ENCODE results near the gene ZNF750. TPM values are rescaled to one million over a fixed set of nuclear protein-coding genes. Genes with fewer than 3 reads are reported as not detected.

The ZNF750 gene
- polyA plus RNA-seq, 1 donor (not counting 4 experiments of a cell fraction or from before 2014, with no cell fraction given): 5.5 TPM

DNA sequence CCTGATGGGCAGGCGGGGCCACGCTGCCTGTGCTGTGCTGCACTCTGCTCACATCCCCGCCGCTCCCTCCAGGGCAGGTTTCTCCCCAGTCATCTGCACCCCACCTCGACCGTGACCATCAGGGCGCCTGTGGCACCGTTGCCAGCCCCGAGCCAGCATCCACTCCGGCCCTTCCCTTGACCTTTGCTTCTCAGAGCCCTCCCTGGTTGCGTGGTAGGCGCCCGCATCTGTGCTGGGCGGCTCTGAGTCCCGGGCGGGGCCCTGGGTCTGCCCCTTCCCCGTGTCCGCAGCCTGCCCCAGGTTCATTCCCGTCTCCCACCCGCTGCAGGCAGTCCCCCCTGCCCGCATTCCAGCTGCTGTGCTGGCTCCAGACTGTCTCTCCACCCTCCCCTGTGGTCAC is 33.2 kb downstream of the ZNF750 start:
- Histone ChIP-seq H3K9me1 (ENCODE audit: control insufficient read depth, extremely low read depth, insufficient read depth, low read length) (no peaks in the 10 kb centered on the region), H3K4me1 (ENCODE audit: control insufficient read depth, extremely low read depth, insufficient read depth, low read length) (no peaks in the 10 kb centered on the region), H3K27ac (ENCODE audit: control insufficient read depth, insufficient read depth, low read length) (no peak overlapping the region), H3K9ac (ENCODE audit: control insufficient read depth, extremely low read depth, insufficient read depth, low read length) (no peak overlapping the region), H3K4me3 (ENCODE audit: control insufficient read depth in 2 of 3, extremely low read depth in 1 of 3, insufficient read depth in 2 of 3, low read depth in 1 of 3, low read length in 3 of 3) (no peak overlapping the region), H3K79me2 (ENCODE audit: control insufficient read depth, insufficient read depth, low read length) (peaks cover 20% of the 10 kb centered on the region), H3K27me3 (ENCODE audit: control insufficient read depth, extremely low read depth, insufficient read depth, low read length) (no peaks in the 10 kb centered on the region), H3K4me2 (ENCODE audit: control insufficient read depth, extremely low read depth, insufficient read depth, low read depth, low read length) (no peak overlapping the region), H4K20me1 (ENCODE audit: control insufficient read depth, extremely low read depth, insufficient read depth, low read length) (peaks cover 7% of the 10 kb centered on the region), H3K9me3 (ENCODE audit: control insufficient read depth, low read depth, low read length) (no peaks in the 10 kb centered on the region), H2AFZ (ENCODE audit: control insufficient read depth, low read length) (no peak overlapping the region), H3K36me3 (ENCODE audit: control insufficient read depth in 2 of 2, extremely low read depth in 1 of 2, insufficient read depth in 2 of 2, low read length in 2 of 2) (peaks cover 8 to 23% of the 10 kb centered on the region in 2 experiments)
- TF ChIP-seq CTCF (optimal IDR thresholded peaks at IDR 0.05 in 1 of 3, IDR thresholded peaks at IDR 0.05 in 1 of 3, conservative IDR thresholded peaks at IDR 0.05 in 1 of 3; ENCODE audit: extremely low read depth in 1 of 3, insufficient read depth in 2 of 3, low read length in 3 of 3): no peak
- no peak for TF ChIP-seq EZH2 (IDR thresholded peaks at IDR 0.05; ENCODE audit: low read length)
- DNase-seq (ENCODE audit: low read depth, low spot score): no peak
- FAIRE-seq: no peak
- dilution Hi-C loops (cut with MboI; ENCODE audit: extremely low pct_ligation_motif_present, low sequenced_read_pairs): no loop called here

GRCh38 chr17:82805823-82806222 is 34.0 kb downstream of the ZNF750 start:
- Histone ChIP-seq H3K9me3 (ENCODE audit: control insufficient read depth, low read depth, low read length) (no peaks in the 10 kb centered on the region), H3K4me1 (ENCODE audit: control insufficient read depth, extremely low read depth, insufficient read depth, low read length) (no peaks in the 10 kb centered on the region), H3K36me3 (ENCODE audit: control insufficient read depth in 2 of 2, extremely low read depth in 1 of 2, insufficient read depth in 2 of 2, low read length in 2 of 2) (peaks cover 5 to 23% of the 10 kb centered on the region in 2 experiments), H3K79me2 (ENCODE audit: control insufficient read depth, insufficient read depth, low read length) (peaks cover 25% of the 10 kb centered on the region), H3K9me1 (ENCODE audit: control insufficient read depth, extremely low read depth, insufficient read depth, low read length) (no peaks in the 10 kb centered on the region), H3K4me2 (ENCODE audit: control insufficient read depth, extremely low read depth, insufficient read depth, low read depth, low read length) (no peak overlapping the region), H3K9ac (ENCODE audit: control insufficient read depth, extremely low read depth, insufficient read depth, low read length) (no peak overlapping the region), H3K4me3 (ENCODE audit: control insufficient read depth in 2 of 3, extremely low read depth in 1 of 3, insufficient read depth in 2 of 3, low read depth in 1 of 3, low read length in 3 of 3) (no peak overlapping the region), H3K27me3 (ENCODE audit: control insufficient read depth, extremely low read depth, insufficient read depth, low read length) (no peaks in the 10 kb centered on the region), H2AFZ (ENCODE audit: control insufficient read depth, low read length) (no peak overlapping the region), H4K20me1 (ENCODE audit: control insufficient read depth, extremely low read depth, insufficient read depth, low read length) (peaks cover 7% of the 10 kb centered on the region), H3K27ac (ENCODE audit: control insufficient read depth, insufficient read depth, low read length) (no peak overlapping the region)
- no peak for DNase-seq (ENCODE audit: low read depth, low spot score)
- no peak for FAIRE-seq
- TF ChIP-seq CTCF (optimal IDR thresholded peaks at IDR 0.05 in 1 of 3, IDR thresholded peaks at IDR 0.05 in 1 of 3, conservative IDR thresholded peaks at IDR 0.05 in 1 of 3; ENCODE audit: extremely low read depth in 1 of 3, insufficient read depth in 2 of 3, low read length in 3 of 3): no peak
- TF ChIP-seq EZH2 (IDR thresholded peaks at IDR 0.05; ENCODE audit: low read length): no peak
- dilution Hi-C loops (cut with MboI; ENCODE audit: extremely low pct_ligation_motif_present, low sequenced_read_pairs): no loop called here

Data from keratinocyte (primary cell).